ENCODE data around the gene S100A1.
A peak's percentile ranks its signal among the peaks of the same experiment; 100 is the strongest.
"Not testable (repeated sequence)": the region's sequence is repeated elsewhere in the genome, so short reads cannot be mapped to it uniquely, and the experiment has no call there.

S100A1 gene

GRCh38 chr1:153627715-153628626 lies at the start of gene S100A1:
TSS of gene S100A1 (plus strand) at chr1:153628434. CDS start at chr1:153630522, 2,088 bp downstream.
- DNase-seq (ENCODE audit: low spot score) = no peak

GRCh38 chr1:153578490-153578889 lies 49.7 kb upstream of the S100A1 start:
- DNase-seq (ENCODE audit: low spot score) = no peak

GRCh38 chr1:153578936-153579335 lies 49.3 kb upstream of the S100A1 start:
- DNase-seq (ENCODE audit: low spot score) = no peak

- DNase-seq (ENCODE audit: low spot score) = not testable (repeated sequence)
These were observed 45.4 kb upstream of the S100A1 start for GRCh38 chr1:153582836-153583235.

- DNase-seq (ENCODE audit: low spot score) = not testable (repeated sequence)
These were observed 44.7 kb upstream of the S100A1 start for GRCh38 chr1:153583514-153583913.

- no peak for DNase-seq (ENCODE audit: low spot score)
These were observed 44.3 kb upstream of the S100A1 start for GRCh38 chr1:153583976-153584375.

- no peak for DNase-seq (ENCODE audit: low spot score)
These were observed 43.2 kb upstream of the S100A1 start for GRCh38 chr1:153585006-153585405.

- DNase-seq (ENCODE audit: low spot score) = no peak
These were observed 41.9 kb upstream of the S100A1 start for GRCh38 chr1:153586347-153586746.

- no peak for DNase-seq (ENCODE audit: low spot score)
These were observed 40.9 kb upstream of the S100A1 start for GRCh38 chr1:153587314-153587713.

- not testable (repeated sequence) for DNase-seq (ENCODE audit: low spot score)
These were observed 40.2 kb upstream of the S100A1 start for GRCh38 chr1:153588033-153588432.

GRCh38 chr1:153588482-153588881 lies 39.8 kb upstream of the S100A1 start:
- no peak for DNase-seq (ENCODE audit: low spot score)

GRCh38 chr1:153592748-153593147 lies 35.5 kb upstream of the S100A1 start:
- no peak for DNase-seq (ENCODE audit: low spot score)

GRCh38 chr1:153597206-153597605 lies 31.0 kb upstream of the S100A1 start:
- DNase-seq (ENCODE audit: low spot score) = no peak

- DNase-seq (ENCODE audit: low spot score) = no peak
These were observed 29.7 kb upstream of the S100A1 start for GRCh38 chr1:153598309-153599172.

- DNase-seq (ENCODE audit: low spot score) = no peak
These were observed 28.4 kb upstream of the S100A1 start for GRCh38 chr1:153599847-153600246.

GRCh38 chr1:153602749-153603148 lies 25.5 kb upstream of the S100A1 start:
- DNase-seq (ENCODE audit: low spot score) = no peak

GRCh38 chr1:153606194-153606593 lies 22.0 kb upstream of the S100A1 start:
- DNase-seq (ENCODE audit: low spot score) = no peak

GRCh38 chr1:153607381-153607780 lies 20.9 kb upstream of the S100A1 start:
- DNase-seq (ENCODE audit: low spot score) = no peak

- no peak for DNase-seq (ENCODE audit: low spot score)
These were observed 20.0 kb upstream of the S100A1 start for GRCh38 chr1:153608089-153608682.

- DNase-seq (ENCODE audit: low spot score) = peak; percentile 42
These were observed 19.3 kb upstream of the S100A1 start for GRCh38 chr1:153608742-153609584.

- no peak for DNase-seq (ENCODE audit: low spot score)
These were observed 18.7 kb upstream of the S100A1 start for GRCh38 chr1:153609585-153609907.

GRCh38 chr1:153610334-153610733 lies 17.9 kb upstream of the S100A1 start:
- DNase-seq (ENCODE audit: low spot score) = no peak

All from HuH-7 (cell line).